Stimulated activated CD4-positive, alpha-beta T cell treated with anti-CD3 and anti-CD28 coated beads, TNF-alpha, amount 100 ng/mL, for 1 hour (primary cell): ENCODE results near the gene FCGR3B.
"Not testable (repeated sequence)": the region's sequence is repeated elsewhere in the genome, so short reads cannot be mapped to it uniquely, and the experiment has no call there.

Source experiments
- DNase-seq, 3 donors: peaks; one replicate each; pipeline ENCODE4 v3.0.0-alpha.2; 2020; ENCODE audit warnings: low read depth in 3 of 3, low spot score in 1 of 3

FCGR3B gene

DNA sequence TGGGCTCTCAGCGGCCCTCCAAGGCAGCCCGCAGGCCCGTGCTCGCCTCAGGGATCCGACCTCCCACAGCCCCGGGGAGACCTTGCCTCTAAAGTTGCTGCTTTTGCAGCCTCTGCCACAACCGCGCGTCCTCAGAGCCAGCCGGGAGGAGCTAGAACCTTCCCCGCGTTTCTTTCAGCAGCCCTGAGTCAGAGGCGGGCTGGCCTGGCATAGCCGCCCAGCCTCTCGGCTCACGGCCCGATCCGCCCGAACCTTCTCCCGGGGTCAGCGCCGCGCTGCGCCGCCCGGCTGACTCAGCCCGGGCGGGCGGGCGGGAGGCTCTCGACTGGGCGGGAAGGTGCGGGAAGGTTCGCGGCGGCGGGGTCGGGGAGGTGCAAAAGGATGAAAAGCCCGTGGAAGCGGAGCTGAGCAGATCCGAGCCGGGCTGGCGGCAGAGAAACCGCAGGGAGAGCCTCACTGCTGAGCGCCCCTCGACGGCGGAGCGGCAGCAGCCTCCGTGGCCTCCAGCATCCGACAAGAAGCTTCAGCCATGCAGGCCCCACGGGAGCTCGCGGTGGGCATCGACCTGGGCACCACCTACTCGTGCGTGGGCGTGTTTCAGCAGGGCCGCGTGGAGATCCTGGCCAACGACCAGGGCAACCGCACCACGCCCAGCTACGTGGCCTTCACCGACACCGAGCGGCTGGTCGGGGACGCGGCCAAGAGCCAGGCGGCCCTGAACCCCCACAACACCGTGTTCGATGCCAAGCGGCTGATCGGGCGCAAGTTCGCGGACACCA is 25.0 kb downstream of the FCGR3B start:
- not testable (repeated sequence) for DNase-seq

DNA sequence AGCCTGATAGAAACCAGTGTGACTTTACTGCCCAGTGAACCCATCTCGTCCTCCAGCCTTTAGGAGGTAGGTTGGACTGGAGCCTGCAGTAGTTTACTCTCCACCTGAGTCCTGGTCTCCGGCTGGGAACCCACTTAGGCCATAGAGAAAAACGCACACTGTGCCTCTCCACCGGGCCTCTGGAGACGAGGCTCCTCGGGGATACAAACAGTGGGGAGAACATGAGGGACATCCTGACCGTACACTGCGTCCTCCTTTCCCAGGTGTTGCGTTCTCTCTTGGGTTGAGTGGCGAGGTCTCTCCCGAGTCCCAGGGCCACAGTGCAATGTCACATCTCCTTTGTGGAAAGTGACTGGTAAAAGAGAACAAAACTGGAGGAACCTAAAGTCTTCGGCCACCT is 26.0 kb downstream of the FCGR3B start:
- DNase-seq = not testable (repeated sequence)

DNA sequence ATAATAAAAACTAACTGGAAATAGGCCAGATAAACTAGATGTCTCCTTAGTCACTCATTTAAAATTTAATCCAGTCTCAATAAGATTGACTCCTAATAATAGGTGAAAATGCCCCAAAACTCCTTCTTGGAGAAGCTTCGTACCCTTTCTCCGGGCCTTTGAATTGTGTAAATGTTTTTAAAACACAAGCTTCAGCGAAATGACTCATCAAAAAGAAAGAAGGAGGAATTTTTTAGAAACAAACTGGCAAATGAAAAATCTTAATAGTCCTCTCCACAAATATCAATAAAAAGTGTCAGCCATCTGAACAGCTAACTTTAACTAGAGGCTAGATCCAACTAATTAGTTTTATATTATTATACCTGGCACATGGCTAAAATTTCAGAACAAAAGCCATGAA is 33.9 kb downstream of the FCGR3B start:
- not testable (repeated sequence) for DNase-seq

DNA sequence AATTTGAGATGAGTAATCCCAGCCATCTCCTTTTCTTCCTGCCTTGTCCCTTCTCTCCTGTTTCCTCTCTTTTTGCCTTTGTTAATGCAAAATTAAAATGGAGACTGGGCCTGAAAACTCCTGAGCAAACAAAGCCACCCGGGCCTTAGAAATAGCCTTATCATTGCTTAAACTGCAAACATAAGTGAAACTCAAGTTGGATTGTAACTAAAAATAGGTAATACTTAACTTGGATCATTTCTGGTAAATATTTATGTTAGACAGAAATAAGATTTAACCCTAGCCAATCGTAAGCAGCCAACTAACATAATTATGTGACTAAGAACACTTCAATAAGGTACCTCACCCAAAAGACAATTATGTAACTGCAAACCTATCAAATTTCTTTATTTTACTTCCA is 35.4 kb downstream of the FCGR3B start:
- not testable (repeated sequence) for DNase-seq

DNA sequence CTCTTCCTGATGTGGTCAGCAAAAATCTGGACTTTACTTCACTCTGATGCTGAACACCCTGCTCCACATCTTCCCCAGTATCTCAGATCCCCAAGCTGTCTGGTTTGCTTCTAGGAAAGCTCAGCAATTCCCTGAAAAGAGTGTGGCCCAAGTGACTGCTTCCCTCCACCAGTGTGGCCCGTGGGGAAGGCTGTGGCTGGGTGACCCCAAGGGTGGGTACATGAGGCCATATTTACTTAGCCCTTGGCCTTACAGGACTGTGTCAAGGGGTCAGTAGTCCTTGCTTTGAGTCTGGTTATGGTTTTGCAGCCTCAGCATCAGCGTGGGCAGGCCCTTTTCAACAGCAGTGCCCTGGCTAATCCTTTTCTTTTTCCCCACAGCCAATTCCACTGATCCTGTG is 35.8 kb downstream of the FCGR3B start:
- not testable (repeated sequence) for DNase-seq

DNA sequence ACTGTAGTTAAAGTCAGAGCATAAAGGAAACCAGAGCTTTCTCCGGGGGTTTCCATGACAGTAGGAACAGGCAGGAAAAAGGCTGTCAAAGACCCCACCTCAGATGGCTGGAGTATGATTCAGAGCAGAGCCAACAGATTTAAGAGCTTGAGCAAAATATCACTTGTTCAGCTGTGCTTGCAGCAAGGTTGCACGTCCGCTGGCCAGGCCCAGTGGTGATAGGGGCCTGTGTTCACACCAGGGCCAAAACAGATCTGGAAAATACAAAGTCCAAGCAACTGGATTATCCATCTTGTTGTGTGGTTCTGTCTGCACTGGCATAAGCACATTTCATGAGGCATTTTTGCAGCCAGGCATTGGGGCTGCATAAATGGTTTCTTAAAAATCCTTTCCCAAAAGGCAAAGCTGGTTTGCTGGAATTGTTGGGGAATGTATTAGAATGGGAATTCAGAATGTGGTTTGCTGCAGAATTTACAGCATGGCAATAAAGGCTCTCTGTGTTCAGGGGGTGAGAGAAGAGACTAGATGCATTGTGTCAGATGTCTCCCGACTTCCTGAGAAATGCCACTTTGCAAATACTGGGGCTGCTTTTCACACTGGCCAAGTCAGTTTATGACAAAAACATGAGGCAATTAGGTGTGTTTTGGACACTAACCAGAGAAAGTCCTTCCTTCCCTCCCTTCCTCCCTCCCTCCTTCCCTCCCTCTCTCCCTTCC is 36.5 kb downstream of the FCGR3B start:
- not testable (repeated sequence) for DNase-seq

DNA sequence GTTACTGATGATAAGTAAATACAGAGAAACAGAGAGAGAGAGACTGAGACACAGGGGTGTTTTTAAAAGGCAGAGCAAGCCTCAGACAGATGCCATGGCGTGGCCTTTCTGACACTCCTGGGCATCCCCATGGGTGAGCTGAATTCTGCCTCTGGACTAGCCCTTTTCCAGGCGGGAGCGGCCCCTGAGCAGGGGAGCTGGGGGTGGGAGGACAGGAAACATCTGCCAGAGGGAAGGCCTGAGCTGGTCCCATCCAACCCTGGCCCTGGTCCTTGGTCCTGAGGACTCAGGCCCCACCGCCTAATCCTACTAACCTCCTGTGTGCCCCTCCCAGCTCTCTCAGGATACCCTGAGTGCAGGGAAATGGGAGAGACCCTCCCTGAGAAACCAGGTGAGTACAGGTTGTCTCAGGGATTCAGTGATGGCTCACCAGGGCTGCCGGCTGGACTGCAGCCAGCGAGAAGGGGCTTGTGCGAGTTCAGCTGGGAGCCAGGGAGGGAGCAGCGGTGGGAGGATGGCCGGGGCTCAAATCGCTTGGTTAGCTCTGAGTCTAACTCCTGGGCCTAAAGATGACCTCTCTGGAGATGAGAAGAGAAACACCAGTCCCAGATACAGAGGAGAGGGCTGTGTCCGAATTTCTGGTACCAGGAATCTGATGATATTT is 37.8 kb downstream of the FCGR3B start:
- not testable (repeated sequence) for DNase-seq

DNA sequence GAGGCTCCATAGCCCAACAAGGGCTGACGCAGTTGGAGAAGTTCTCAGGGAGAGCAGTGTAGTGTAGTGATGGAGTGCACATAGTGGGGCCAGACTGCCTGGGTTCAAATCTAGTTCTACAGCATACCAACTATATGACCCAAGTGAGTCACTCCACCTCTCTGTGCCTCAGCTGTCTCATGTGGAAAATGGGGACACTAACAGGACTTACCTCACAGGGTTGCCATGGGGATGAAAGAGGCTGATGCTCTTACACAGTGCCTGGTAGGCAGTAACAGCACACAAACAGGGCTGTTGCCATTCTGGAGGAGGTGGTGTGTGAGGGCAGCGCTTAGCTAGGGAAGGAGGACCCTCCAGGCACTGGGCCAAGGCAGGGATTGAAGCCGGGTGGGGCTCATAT is 38.4 kb downstream of the FCGR3B start:
- not testable (repeated sequence) for DNase-seq

DNA sequence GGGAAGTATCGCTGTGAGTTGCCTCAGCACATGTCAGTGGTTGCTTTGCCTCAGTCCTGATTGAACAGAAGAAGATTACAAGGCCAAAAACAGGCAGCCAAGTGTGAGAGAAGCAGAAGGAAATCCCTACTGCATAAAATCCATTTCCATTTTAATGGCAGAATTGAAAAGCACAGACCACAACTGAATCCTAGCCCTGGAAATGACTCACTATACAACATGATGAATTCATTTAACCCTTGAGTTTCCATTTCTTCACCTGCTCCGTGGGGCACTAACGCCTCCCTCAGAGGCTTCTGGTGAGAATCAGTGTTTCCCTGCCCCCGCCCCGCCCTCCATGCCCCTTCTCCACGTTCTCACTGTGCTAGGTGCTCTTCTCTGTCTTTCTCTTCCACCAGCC is 41.1 kb downstream of the FCGR3B start:
- DNase-seq = not testable (repeated sequence)

DNA sequence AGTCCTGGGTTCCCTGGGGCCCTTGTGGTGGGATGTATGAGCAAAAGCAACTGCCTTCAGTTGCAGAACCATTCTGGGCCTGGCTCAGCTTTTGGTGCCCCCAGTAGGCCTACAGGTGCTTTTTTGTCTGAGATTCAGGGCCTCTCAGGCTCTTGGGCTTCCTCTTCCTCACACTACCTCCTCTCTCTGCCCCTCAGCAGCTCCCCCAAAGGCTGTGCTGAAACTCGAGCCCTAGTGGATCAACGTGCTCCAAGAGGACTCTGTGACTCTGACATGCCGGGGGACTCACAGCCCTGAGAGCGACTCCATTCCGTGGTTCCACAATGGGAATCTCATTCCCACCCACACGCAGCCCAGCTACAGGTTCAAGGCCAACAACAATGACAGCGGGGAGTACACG is 41.6 kb downstream of the FCGR3B start:
- DNase-seq = not testable (repeated sequence)

DNA sequence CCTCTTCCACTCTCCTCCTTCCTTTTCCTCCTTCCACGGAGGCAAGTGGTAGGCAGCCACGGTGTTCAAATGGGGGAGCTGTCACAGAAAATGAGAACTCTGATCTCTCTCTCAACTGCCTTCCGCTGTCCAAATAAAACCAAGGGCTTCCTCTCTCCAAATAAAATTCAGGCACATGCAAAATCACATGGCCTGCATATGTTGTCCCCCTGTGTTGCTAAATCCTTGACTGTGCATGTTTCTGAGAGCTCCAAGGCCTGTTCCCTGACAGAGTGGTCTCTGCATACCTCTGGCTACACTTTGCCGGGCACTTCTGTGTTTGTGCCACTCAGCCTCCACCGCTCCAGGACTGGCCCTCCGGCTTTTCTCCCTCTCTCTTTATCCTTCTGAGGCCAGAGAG is 42.4 kb downstream of the FCGR3B start:
- DNase-seq = not testable (repeated sequence)

DNA sequence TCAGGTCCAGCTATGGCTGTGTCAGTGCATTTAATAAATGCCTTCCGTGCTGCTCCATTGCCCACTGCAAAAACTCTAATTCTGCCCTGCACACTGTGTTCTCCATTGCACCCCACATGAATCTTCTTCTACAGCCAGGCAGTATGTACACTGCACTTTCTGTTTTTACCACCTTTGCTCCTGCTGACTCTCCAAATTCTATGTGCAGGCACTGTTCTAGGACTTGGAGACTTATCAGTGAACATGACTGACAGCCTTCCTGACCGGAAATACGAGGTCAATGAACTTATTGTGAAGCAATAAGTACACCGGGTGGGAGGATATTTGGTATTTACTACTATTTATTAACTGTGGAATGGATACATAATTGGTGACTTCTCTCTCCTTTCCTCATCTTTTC is 48.1 kb downstream of the FCGR3B start:
- DNase-seq = not testable (repeated sequence)

DNA sequence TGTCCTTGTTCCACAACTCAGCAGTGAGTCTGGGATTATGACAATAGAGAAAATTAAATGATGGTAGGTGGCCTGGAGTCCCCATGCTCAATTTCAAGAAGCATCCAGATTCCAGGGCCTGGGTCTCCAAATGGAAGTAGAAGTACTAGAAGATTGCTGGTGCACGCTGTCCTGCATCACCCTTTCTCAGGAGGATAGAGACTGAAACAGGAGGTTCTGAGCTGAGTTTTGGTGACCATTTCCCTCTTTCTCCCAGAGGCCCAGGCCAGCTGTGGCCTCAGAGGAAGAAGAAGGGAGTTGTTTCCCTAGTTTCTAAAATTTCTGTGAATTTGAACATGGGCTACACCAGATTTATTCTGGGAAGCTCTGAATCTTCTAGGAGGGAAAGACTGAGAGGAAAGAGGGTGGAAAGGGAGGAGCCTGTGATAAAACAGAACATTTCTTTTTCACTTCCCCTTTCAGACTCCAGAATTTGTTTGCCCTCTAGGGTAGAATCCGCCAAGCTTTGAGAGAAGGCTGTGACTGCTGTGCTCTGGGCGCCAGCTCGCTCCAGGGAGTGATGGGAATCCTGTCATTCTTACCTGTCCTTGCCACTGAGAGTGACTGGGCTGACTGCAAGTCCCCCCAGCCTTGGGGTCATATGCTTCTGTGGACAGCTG is 50.0 kb downstream of the FCGR3B start:
- not testable (repeated sequence) for DNase-seq

DNA sequence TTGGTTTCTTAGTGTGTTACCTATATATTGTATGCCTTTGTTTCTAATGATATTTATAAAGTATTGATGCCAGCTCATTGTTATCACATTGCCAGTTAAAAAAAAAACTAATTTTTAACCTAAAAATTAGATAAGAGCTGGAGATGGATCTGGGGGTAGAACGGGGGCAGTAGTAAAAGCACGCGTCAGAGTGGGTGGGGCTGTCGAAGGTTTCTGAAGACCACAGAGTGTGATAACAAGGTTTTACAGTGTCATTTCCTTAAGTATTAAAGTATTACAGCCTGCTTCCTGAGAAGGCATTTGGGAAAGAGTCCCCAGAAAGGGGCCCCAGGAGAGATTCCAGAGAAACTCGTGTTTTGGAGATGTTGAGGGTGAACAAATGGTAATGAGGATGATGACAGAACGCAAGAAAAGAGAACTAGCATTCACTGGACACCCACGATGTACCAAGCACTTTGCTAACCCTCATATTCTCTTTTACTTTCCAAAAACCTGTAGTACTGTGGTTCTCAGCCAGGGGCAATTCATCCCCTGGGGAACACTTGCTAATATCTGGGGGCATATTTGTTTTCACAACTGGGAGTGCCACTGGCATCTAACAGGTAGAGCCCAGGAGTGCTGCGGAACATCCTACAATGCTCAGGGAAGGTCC is 51.0 kb downstream of the FCGR3B start:
- DNase-seq = not testable (repeated sequence)

DNA sequence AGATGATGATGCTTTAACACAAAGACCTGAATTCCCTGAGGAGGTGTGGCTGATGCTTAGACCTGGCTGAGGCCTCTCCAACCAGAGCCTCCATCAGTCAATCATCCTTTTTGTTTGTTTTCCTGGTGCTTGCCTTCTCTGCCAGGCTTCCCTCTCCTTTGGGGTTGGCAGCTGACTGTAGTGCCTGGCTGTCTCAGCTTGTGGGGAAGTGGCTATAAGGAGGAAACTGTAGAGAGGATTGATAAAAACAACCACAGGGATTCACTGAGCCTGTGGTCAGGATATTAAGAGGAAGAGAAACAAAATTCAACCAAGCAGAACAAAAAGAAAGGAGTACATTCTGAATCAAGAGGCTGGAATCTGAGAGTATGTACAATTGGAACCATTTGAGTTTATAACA is 54.3 kb downstream of the FCGR3B start:
- not testable (repeated sequence) for DNase-seq
